Smooth muscle cell (in vitro differentiated cells): ENCODE results near the gene HACE1. TPM values are rescaled to one million over a fixed set of nuclear protein-coding genes. Genes with fewer than 3 reads are reported as not detected.

Source experiments
- DNase-seq: peaks from one replicate; lab custom pipeline; 2025; ENCODE audit not compliant: unreplicated experiment; lab: John Stamatoyannopoulos, UW
- H2AFZ ChIP-seq: fragments of 200-600 bp; sonication (generic); 2 replicates; pipeline ENCODE4 v1.6.0; 2016; ENCODE audit warnings: antibody characterized with exemption, low read depth, mild to moderate bottlenecking
- H3F3A ChIP-seq: fragments of 200-600 bp; sonication (generic); 2 replicates; pipeline ENCODE4 v1.6.0; 2017; ENCODE audit warnings: antibody characterized with exemption, low read depth
- H3K27ac ChIP-seq: fragments of 200-600 bp; sonication (generic); 2 replicates; pipeline ENCODE4 v1.5.1; 2016; ENCODE audit warnings: low read depth, mild to moderate bottlenecking
- H3K27me3 ChIP-seq: fragments of 200-600 bp; sonication (generic); 2 replicates; pipeline ENCODE4 v1.6.1; 2016; ENCODE audit warnings: low read depth, mild to moderate bottlenecking
- H3K36me3 ChIP-seq: fragments of 200-600 bp; sonication (generic); 2 replicates; pipeline ENCODE4 v1.5.1; 2016; ENCODE audit warnings: low read depth
- H3K4me1 ChIP-seq: fragments of 200-600 bp; sonication (generic); 2 replicates; pipeline ENCODE4 v1.5.1; 2016; ENCODE audit warnings: low read depth
- H3K4me2 ChIP-seq: fragments of 200-600 bp; sonication (generic); 2 replicates; pipeline ENCODE4 v1.6.0; 2016; ENCODE audit warnings: mild to moderate bottlenecking
- H3K4me3 ChIP-seq: fragments of 200-600 bp; sonication (generic); 2 replicates; pipeline ENCODE4 v1.5.1; 2016; ENCODE audit warnings: mild to moderate bottlenecking
- H3K79me2 ChIP-seq: fragments of 200-600 bp; sonication (generic); 2 replicates; pipeline ENCODE4 v1.6.0; 2016; ENCODE audit warnings: low read depth, mild to moderate bottlenecking
- H3K9ac ChIP-seq: fragments of 200-600 bp; sonication (generic); 2 replicates; pipeline ENCODE4 v1.6.0; 2016; ENCODE audit warnings: low read depth
- H3K9me3 ChIP-seq: fragments of 200-600 bp; sonication (generic); replicated peaks from 2 replicates; pipeline ENCODE4 v1.5.1; 2016; ENCODE audit warnings: low read depth
- H4K20me1 ChIP-seq: fragments of 200-600 bp; sonication (generic); 2 replicates; pipeline ENCODE4 v1.6.0; 2016; ENCODE audit warnings: low read depth
- WGBS: methylation state at CpG from one replicate; pipeline ENCODE4 v1.1.7; 2016; ENCODE audit warnings: low lambda C conversion rate; 5-methylcytosine and 5-hydroxymethylcytosine counted together
- polyA plus RNA-seq: library from polyadenylated mRNA; unstranded; fragments of >200 nt; fragmentation: Nextera tagmentation; extraction: Ambion mirVana; gene quantifications from 2 replicates; pipeline ENCODE4 v1.2.1, GENCODE V29; 2016
- total RNA-seq: library from RNA; depleted of rRNA; stranded (reverse); fragments of >200 nt; gene quantifications from 2 replicates; pipeline ENCODE4 v1.2.3, GENCODE V29; 2014
- TF ChIP-seq, protein P1 (sequence below): fragments of 200-600 bp; sonication (generic); IDR thresholded peaks from 2 replicates; pipeline ENCODE4 v1.5.1; 2017; ENCODE audit warnings: borderline replicate concordance, mild to moderate bottlenecking, antibody characterized with exemption; ENCODE audit not compliant: insufficient read depth, poor library complexity, severe bottlenecking

Gene HACE1
- total and polyA plus RNA-seq, 2 experiments from 2014 or later, result 7.1 to 21.7 TPM

DNA sequence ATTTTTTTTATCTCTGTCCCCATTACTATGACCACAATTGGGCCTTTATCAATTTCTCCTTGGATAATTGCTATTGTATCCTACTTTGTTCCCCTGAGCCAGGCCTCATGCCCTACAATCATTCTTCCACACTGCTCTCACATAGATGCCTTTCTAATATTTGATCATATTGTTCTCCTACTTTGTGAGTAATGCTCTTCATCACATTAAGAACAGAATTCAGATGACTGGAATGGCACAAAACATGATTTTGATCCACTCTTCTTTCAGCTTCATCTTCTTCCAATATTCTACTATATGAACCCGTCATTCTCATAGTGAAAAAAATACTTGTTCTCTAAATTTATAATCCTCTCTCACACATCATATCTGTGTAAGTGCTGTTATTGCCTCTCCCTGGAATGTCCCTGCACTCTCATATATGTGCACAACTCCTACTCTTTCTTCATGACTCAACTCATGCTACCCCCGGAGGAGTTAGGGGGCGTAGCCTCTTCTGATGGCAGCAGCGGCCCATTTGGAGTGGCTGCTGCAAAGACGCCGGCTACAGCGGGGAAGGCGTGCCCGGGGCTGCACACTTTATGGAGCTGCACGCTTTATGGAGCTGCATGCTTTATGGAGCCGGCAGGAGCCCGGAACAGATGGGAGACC lies 25.3 kb upstream of the HACE1 start:
- Histone ChIP-seq H2AFZ (no peak overlapping the region), H3K9me3 (no peaks in the 10 kb centered on the region), H3K9ac (no peak overlapping the region), H3K27me3 (no peaks in the 10 kb centered on the region), H3K27ac (no peak overlapping the region), H3K79me2 (no peaks in the 10 kb centered on the region), H3F3A (no peaks in the 10 kb centered on the region), H4K20me1 (no peaks in the 10 kb centered on the region), H3K4me3 (no peak overlapping the region), H3K4me2 (no peak overlapping the region), H3K36me3 (no peaks in the 10 kb centered on the region), H3K4me1 (no peaks in the 10 kb centered on the region)
- TF ChIP-seq, protein P1, sequence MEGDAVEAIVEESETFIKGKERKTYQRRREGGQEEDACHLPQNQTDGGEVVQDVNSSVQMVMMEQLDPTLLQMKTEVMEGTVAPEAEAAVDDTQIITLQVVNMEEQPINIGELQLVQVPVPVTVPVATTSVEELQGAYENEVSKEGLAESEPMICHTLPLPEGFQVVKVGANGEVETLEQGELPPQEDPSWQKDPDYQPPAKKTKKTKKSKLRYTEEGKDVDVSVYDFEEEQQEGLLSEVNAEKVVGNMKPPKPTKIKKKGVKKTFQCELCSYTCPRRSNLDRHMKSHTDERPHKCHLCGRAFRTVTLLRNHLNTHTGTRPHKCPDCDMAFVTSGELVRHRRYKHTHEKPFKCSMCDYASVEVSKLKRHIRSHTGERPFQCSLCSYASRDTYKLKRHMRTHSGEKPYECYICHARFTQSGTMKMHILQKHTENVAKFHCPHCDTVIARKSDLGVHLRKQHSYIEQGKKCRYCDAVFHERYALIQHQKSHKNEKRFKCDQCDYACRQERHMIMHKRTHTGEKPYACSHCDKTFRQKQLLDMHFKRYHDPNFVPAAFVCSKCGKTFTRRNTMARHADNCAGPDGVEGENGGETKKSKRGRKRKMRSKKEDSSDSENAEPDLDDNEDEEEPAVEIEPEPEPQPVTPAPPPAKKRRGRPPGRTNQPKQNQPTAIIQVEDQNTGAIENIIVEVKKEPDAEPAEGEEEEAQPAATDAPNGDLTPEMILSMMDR, result no peak
- 90% methylated on average over 12 of the region's 12 CpGs for WGBS
- no peak for DNase-seq

DNA sequence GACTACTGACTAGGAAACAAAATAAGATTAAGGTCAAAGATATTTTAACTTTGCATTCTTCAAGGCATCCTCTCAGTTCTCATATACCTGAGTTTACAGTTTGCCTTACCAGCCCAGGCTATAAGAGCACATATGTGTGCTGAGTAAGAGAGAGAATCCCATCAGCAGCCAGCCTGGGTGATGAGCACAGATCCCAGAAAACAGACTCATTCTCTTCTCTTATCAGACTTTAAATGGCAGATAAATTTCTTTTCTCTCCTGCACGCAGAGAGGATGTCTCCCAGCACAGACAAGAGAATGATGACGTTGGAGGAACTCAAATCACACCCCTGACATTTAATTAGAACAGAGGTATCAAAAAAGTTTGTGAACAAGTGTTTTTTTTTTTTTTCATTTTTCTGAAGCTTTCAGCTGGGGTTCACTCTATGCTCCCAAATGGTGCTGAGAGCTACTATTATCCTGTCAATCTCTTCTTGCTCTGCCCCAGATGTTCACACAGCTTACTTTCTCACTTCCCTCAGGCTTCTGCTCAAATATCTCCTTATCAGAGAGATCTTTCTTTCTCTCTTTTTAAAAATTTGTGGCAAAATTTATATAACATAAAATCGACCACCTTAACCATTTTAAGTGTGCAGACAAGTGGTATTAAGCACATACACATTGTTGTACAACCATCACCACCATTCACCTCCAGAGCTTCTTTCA lies 22.4 kb upstream of the HACE1 start:
- H3K4me2 ChIP-seq, result no peak overlapping the region
- no peak overlapping the region for H2AFZ ChIP-seq
- no peak overlapping the region for H3K27ac ChIP-seq
- no peaks in the 10 kb centered on the region for H3K27me3 ChIP-seq
- H4K20me1 ChIP-seq, result no peaks in the 10 kb centered on the region
- WGBS, result 55% methylated on average over 3 of the region's 3 CpGs
- no peak overlapping the region for H3K4me3 ChIP-seq
- no peaks in the 10 kb centered on the region for H3F3A ChIP-seq
- H3K4me1 ChIP-seq, result no peaks in the 10 kb centered on the region
- no peak overlapping the region for H3K9ac ChIP-seq
- H3K79me2 ChIP-seq, result no peaks in the 10 kb centered on the region
- no peaks in the 10 kb centered on the region for H3K9me3 ChIP-seq
- no peaks in the 10 kb centered on the region for H3K36me3 ChIP-seq
- no peak for DNase-seq
- TF ChIP-seq, protein P1, result no peak

GRCh38 chr6:104862456-104862855 lies 2.7 kb upstream of the HACE1 start:
- Histone ChIP-seq H3K36me3 (no peaks in the 10 kb centered on the region), H3K4me2 (no peak overlapping the region), H3K9ac (no peak overlapping the region)

More at GRCh38 chr6:104862456-104862855, 2.7 kb upstream of the HACE1 start:
- TF ChIP-seq, protein P1, result no peak
- Histone ChIP-seq H3K79me2 (peaks cover 17% of the 10 kb centered on the region), H2AFZ (peak overlapping the region; percentile 23), H3F3A (no peaks in the 10 kb centered on the region), H3K9me3 (no peaks in the 10 kb centered on the region), H3K27ac (no peak overlapping the region), H3K27me3 (no peaks in the 10 kb centered on the region), H4K20me1 (peaks cover 6% of the 10 kb centered on the region), H3K4me1 (no peaks in the 10 kb centered on the region), H3K4me3 (no peak overlapping the region)
- WGBS, result 76% methylated on average over 3 of the region's 3 CpGs
- DNase-seq, result no peak
